Mesendoderm (in vitro differentiated cells): ENCODE measurements around the gene DROSHA.
"Not testable (repeated sequence)": the region's sequence is repeated elsewhere in the genome, so short reads cannot be mapped to it uniquely, and the experiment has no call there.

Experiments
- DNase-seq: peaks from one replicate; pipeline ENCODE4 v3.0.0; 2013
- H2AK5ac ChIP-seq: 2 replicates; pipeline ENCODE4 v1.6.1; 2013; ENCODE audit warnings: low read length, inconsistent platforms
- H2BK120ac ChIP-seq: 2 replicates; pipeline ENCODE4 v1.6.1; 2013; ENCODE audit warnings: low read depth, mild to moderate bottlenecking, low read length, moderate library complexity, mixed read lengths
- H2BK15ac ChIP-seq: replicated peaks from 2 replicates; pipeline ENCODE4 v1.6.1; 2013; ENCODE audit warnings: low read depth, mild to moderate bottlenecking, moderate library complexity
- H2BK5ac ChIP-seq: 2 replicates; pipeline ENCODE4 v1.6.1; 2013; ENCODE audit warnings: low read length, inconsistent platforms
- H3K18ac ChIP-seq: 2 replicates; pipeline ENCODE4 v1.6.1; 2013; ENCODE audit warnings: mild to moderate bottlenecking, low read length, mixed read lengths
- H3K23ac ChIP-seq: one replicate; pipeline ENCODE4 v1.6.1; 2013; ENCODE audit warnings: low read length
- H3K27ac ChIP-seq: 2 replicates; pipeline ENCODE4 v1.5.1; 2013; ENCODE audit warnings: low read depth, mild to moderate bottlenecking, inconsistent platforms, low read length, moderate library complexity
- H3K27me3 ChIP-seq: 2 replicates; pipeline ENCODE4 v1.6.1; 2013; ENCODE audit warnings: low read length, control low read depth, mild to moderate bottlenecking, inconsistent platforms; ENCODE audit not compliant: insufficient read depth, poor library complexity
- H3K36me3 ChIP-seq: 2 replicates; pipeline ENCODE4 v1.6.1; 2013; ENCODE audit warnings: low read length, inconsistent platforms; ENCODE audit not compliant: control insufficient read depth, insufficient read depth
- H3K4ac ChIP-seq: one replicate; pipeline ENCODE4 v1.6.1; 2013; ENCODE audit warnings: low read depth, mild to moderate bottlenecking, low read length, moderate library complexity
- H3K4me1 ChIP-seq: 2 replicates; pipeline ENCODE4 v1.6.1; 2013; ENCODE audit warnings: low read depth, low read length, inconsistent platforms; ENCODE audit not compliant: control insufficient read depth
- H3K4me2 ChIP-seq: 2 replicates; pipeline ENCODE4 v1.6.1; 2013; ENCODE audit warnings: low read length
- H3K4me3 ChIP-seq: 2 replicates; pipeline ENCODE4 v1.5.1; 2013; ENCODE audit warnings: mild to moderate bottlenecking, low read length
- H3K56ac ChIP-seq: one replicate; pipeline ENCODE4 v1.6.1; 2013; ENCODE audit warnings: low read length
- H3K79me1 ChIP-seq: 2 replicates; pipeline ENCODE4 v1.6.1; 2013; ENCODE audit warnings: low read length, inconsistent platforms
- H3K79me2 ChIP-seq: 2 replicates; pipeline ENCODE4 v1.6.1; 2013; ENCODE audit warnings: mild to moderate bottlenecking, low read length; ENCODE audit not compliant: control insufficient read depth, insufficient read depth
- H3K9ac ChIP-seq: 2 replicates; pipeline ENCODE4 v1.6.1; 2013; ENCODE audit warnings: low read length, inconsistent platforms
- H4K5ac ChIP-seq: one replicate; pipeline ENCODE4 v1.6.1; 2013; ENCODE audit warnings: low read length
- H4K8ac ChIP-seq: one replicate; pipeline ENCODE4 v1.6.1; 2013; ENCODE audit warnings: low read depth, mild to moderate bottlenecking, control low read depth, low read length, moderate library complexity
- WGBS: extraction: QIAGEN DNeasy Blood & Tissue Kit; methylation state at CpG from one replicate; pipeline ENCODE4 v1.1.7; 2013; ENCODE audit warnings: low lambda C conversion rate, missing lambda C conversion rate; ENCODE audit not compliant: insufficient coverage; ENCODE audit errors: extremely low coverage; 5-methylcytosine and 5-hydroxymethylcytosine counted together

Gene DROSHA

DNA sequence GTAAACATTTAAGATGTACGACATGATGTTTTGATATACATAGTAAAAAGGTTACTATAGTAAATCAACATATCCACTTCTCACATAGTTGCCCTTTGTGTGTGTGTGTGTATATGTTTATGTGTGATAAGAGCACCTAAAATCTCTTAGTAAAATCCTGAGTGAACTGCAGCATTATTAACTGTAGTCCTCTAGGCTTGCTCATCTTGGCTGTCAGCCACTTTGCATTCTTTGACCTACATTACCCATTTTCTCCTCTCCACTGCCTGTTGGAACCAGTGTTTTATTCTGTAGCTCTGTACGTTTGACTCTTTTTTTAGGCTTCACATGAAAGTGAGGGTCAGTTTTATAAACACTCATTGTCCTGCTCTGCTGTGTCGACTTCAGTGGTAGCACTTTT is 24.6 kb upstream of the DROSHA start:
- Histone ChIP-seq H3K4me1 (no peaks in the 10 kb centered on the region), H3K36me3 (peaks cover 2% of the 10 kb centered on the region), H3K27ac (no peak overlapping the region), H2BK15ac (no peak overlapping the region), H4K8ac (no peak overlapping the region), H2BK120ac (no peak overlapping the region), H3K18ac (no peak overlapping the region), H2BK5ac (no peak overlapping the region), H3K27me3 (no peaks in the 10 kb centered on the region), H3K9ac (no peak overlapping the region), H3K79me2 (no peaks in the 10 kb centered on the region), H2AK5ac (no peak overlapping the region), H3K79me1 (no peaks in the 10 kb centered on the region), H3K23ac (no peak overlapping the region), H4K5ac (no peak overlapping the region), H3K4ac (no peak overlapping the region), H3K4me2 (no peak overlapping the region), H3K56ac (no peak overlapping the region), H3K4me3 (no peak overlapping the region)
- no CpG with 5 or more reads among the region's 3 CpGs for WGBS
- no peak for DNase-seq

DNA sequence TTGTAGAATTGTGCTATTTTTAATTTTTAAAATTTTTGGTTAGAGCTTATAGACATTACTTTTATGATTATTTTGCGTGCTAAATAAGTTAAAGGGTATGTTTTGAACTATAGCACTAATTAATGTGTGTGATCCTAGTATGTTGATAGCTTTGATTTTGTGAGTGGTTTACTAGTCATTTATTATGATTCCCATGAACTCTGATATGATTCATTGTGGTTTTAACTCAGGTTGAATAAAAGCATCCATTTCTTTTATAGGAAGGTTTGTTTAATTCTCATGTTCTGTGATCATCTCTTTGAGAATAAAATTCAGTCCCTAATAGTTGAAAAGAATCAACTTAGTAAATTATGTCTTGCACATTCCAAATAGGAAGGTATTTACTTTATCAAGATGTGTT is 22.7 kb upstream of the DROSHA start:
- Histone ChIP-seq H3K4me1 (no peaks in the 10 kb centered on the region), H3K4me2 (no peak overlapping the region), H3K36me3 (peaks cover 2% of the 10 kb centered on the region), H2AK5ac (no peak overlapping the region), H3K27me3 (no peaks in the 10 kb centered on the region), H2BK15ac (no peak overlapping the region), H3K18ac (no peak overlapping the region), H3K23ac (no peak overlapping the region), H3K79me2 (no peaks in the 10 kb centered on the region), H3K79me1 (no peaks in the 10 kb centered on the region), H2BK120ac (no peak overlapping the region), H4K8ac (no peak overlapping the region), H3K56ac (no peak overlapping the region), H2BK5ac (no peak overlapping the region), H3K9ac (no peak overlapping the region), H3K4me3 (no peak overlapping the region), H3K27ac (no peak overlapping the region), H4K5ac (no peak overlapping the region), H3K4ac (no peak overlapping the region)
- no peak for DNase-seq
- WGBS = no CpG with 5 or more reads among the region's 1 CpG

DNA sequence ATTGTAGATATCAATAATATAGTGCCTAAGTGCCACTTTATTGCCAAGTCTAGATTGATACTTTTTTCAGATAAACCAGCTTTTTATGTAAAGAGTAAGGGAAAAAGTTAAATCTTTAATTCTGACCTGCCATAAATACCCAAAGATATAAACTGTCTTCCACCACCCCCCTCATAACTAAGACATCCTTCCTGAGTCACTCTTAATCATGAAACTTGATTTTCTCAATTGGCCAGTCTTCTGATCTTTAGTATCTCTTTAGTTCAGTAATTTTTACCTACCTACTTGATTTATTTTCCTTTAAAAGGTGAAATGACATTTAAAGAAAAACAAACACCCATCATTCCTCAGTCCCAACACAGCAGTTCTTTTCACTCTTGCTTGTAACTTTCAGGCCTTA is 22.0 kb upstream of the DROSHA start:
- H3K4me3 ChIP-seq = no peak overlapping the region

DNA sequence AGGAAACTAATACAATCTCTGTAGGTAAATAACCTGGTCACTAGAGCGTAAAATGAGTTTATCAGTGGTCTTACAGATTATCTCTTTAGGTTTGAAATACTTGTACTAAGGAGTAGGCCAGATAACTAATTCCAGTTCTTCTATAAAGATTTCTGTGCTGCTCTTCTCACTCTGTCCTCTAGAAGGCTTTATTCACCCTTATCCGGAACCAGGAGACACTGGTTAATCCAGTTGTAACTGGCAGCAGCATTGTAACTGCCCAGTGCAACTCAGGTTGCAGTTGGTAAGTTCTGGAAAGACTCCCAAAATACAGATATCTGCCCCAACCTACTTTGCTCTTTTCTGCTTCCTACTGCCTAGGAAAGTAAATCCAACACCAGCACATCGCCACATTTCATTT is 20.0 kb upstream of the DROSHA start:
- no peaks in the 10 kb centered on the region for H3K27me3 ChIP-seq
- H3K36me3 ChIP-seq = peaks cover 6% of the 10 kb centered on the region
- H3K9ac ChIP-seq = no peak overlapping the region
- H3K18ac ChIP-seq = no peak overlapping the region
- no peak overlapping the region for H2BK120ac ChIP-seq
- no CpG with 5 or more reads among the region's 3 CpGs for WGBS
- H4K8ac ChIP-seq = no peak overlapping the region
- H2AK5ac ChIP-seq = no peak overlapping the region
- no peak overlapping the region for H4K5ac ChIP-seq
- H3K79me1 ChIP-seq = no peaks in the 10 kb centered on the region
- no peak overlapping the region for H3K4me3 ChIP-seq
- no peaks in the 10 kb centered on the region for H3K79me2 ChIP-seq
- no peak overlapping the region for H3K4me2 ChIP-seq
- H2BK15ac ChIP-seq = no peak overlapping the region
- H3K27ac ChIP-seq = no peak overlapping the region
- no peaks in the 10 kb centered on the region for H3K4me1 ChIP-seq
- DNase-seq = no peak
- H3K4ac ChIP-seq = no peak overlapping the region
- no peak overlapping the region for H3K23ac ChIP-seq
- H3K56ac ChIP-seq = no peak overlapping the region
- no peak overlapping the region for H2BK5ac ChIP-seq

More for the DNA sequence above, 22.0 kb upstream of the DROSHA start:
- Histone ChIP-seq H3K4me2 (no peak overlapping the region), H3K4me1 (no peaks in the 10 kb centered on the region), H4K8ac (no peak overlapping the region), H4K5ac (no peak overlapping the region), H3K56ac (no peak overlapping the region), H3K27ac (no peak overlapping the region), H3K79me2 (no peaks in the 10 kb centered on the region), H3K9ac (no peak overlapping the region), H2BK5ac (no peak overlapping the region), H3K27me3 (no peaks in the 10 kb centered on the region), H3K79me1 (no peaks in the 10 kb centered on the region), H2BK15ac (no peak overlapping the region), H3K18ac (no peak overlapping the region), H2BK120ac (no peak overlapping the region), H2AK5ac (no peak overlapping the region), H3K4ac (no peak overlapping the region), H3K23ac (no peak overlapping the region), H3K36me3 (peaks cover 2% of the 10 kb centered on the region)
- no peak for DNase-seq

DNA sequence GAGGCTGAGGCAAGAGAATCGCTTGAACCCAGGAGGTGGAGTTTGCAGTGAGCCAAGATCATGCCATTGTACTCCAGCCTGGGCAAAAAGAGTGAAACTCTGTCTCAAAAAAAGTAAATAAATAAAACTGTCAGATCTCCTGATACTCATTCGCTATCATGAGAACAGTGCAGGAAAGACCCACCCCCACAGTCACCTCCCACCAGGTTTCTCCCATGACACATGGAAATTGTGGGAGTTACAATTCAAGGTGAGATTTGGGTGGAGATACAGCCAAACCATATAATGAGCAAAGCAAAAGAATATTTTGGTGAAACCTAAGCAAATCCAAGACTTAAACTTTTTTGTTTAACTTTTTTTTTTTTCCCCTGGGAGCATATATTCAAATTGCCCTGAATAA is 17.2 kb upstream of the DROSHA start:
- not testable (repeated sequence) for H3K18ac ChIP-seq, H2BK5ac ChIP-seq, H3K79me2 ChIP-seq, H3K4ac ChIP-seq, H2BK120ac ChIP-seq, H3K4me2 ChIP-seq, H4K5ac ChIP-seq, H2BK15ac ChIP-seq, H3K79me1 ChIP-seq, DNase-seq, H3K9ac ChIP-seq, H3K36me3 ChIP-seq, H2AK5ac ChIP-seq, H3K27ac ChIP-seq, H3K56ac ChIP-seq, H3K4me1 ChIP-seq, H3K4me3 ChIP-seq, H3K27me3 ChIP-seq, H3K23ac ChIP-seq, H4K8ac ChIP-seq
- no CpG with 5 or more reads among the region's 2 CpGs for WGBS

DNA sequence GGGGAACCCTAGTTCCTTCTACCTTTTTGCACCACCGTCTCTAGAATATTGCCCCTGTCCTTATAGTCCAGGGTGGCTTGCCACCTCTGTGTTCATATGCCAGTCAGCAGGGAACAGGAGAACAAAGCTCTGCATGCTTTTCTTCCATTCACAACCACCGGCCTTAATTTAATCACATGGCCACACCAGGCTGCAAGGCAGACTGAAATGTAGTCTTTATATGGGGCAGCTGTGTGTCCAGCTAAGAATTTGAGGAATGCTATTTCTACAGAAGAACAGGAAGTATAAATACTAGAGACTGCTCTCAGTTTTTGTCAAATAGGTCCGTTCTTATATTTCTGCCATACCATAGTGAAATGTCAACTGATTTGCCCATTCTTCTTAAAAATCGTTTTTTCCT is 6.0 kb upstream of the DROSHA start:
- no peak overlapping the region for H3K27ac ChIP-seq
- H2BK5ac ChIP-seq = no peak overlapping the region
- H3K79me2 ChIP-seq = peaks cover 8% of the 10 kb centered on the region
- no peak overlapping the region for H2BK120ac ChIP-seq
- H3K18ac ChIP-seq = no peak overlapping the region
- no peak overlapping the region for H2AK5ac ChIP-seq
- no peak overlapping the region for H4K8ac ChIP-seq
- no peak overlapping the region for H4K5ac ChIP-seq
- no peak overlapping the region for H3K9ac ChIP-seq
- H3K4me2 ChIP-seq = no peak overlapping the region
- no peaks in the 10 kb centered on the region for H3K4me1 ChIP-seq
- H3K27me3 ChIP-seq = no peaks in the 10 kb centered on the region
- peaks cover 1% of the 10 kb centered on the region for H3K36me3 ChIP-seq
- no peak overlapping the region for H3K4me3 ChIP-seq
- H3K56ac ChIP-seq = no peak overlapping the region
- H3K4ac ChIP-seq = no peak overlapping the region
- WGBS = no CpG with 5 or more reads among the region's 4 CpGs
- H3K23ac ChIP-seq = no peak overlapping the region
- H3K79me1 ChIP-seq = peaks cover 6% of the 10 kb centered on the region
- H2BK15ac ChIP-seq = no peak overlapping the region
- no peak for DNase-seq
